Heart left ventricle (tissue), 13 donors: ENCODE measurements around the gene CCNB2.

ENCODE experiments used
- CTCF ChIP-seq, 12 donors: fragments of 200-600 bp; sonication (generic) in 4 of 12; IDR thresholded peaks; one replicate each; pipeline versions ENCODE4 v1.5.0 to v1.8.0; 2018 to 2022; ENCODE audit warnings: antibody characterized with exemption in 12 of 12, mild to moderate bottlenecking in 5 of 12
- POLR2A ChIP-seq, 2 donors: fragments of 450-650 bp; IDR thresholded peaks; one replicate each; pipeline ENCODE4 v1.6.1; 2017; ENCODE audit warnings: antibody characterized with exemption in 2 of 2, mild to moderate bottlenecking in 2 of 2, moderate library complexity in 2 of 2
- donor health status: ischemic (EF 13 %, LVEDD 7.1; RV severe dilation, severe dysfunction).
- donor health status: DM: no; HTN: yes; CAD: no.
- donor health status: DM: no; HTN: no; CAD: no.
- donor health status: ischemic (EF 25% LVEDD 6.9; RV normal size, moderate dysfunction).
- donor health status: ischemic (EF 25% LVEDD 5.7; RV mildly dilated, moderate dysfunction).
- donor health status: ischemic (EF 35%, LVEDD 5.7; RV mildly dilated, moderate dysfunction).
- donor health status: nonischemic (EF 11% LVEDD 7.7; RV severe dilation, severe dysfunction).
- donor health status: DM: yes; HTN: yes; CAD: no.
- donor health status: PGD.
- donor health status: ischemic (EF 29% LVEDD 5.4; RV normal size, mild dysfunction).
- donor health status: nonischemic (EF 23%, LVEDD 6.1; RV moderate dilation, normal function).

DNA sequence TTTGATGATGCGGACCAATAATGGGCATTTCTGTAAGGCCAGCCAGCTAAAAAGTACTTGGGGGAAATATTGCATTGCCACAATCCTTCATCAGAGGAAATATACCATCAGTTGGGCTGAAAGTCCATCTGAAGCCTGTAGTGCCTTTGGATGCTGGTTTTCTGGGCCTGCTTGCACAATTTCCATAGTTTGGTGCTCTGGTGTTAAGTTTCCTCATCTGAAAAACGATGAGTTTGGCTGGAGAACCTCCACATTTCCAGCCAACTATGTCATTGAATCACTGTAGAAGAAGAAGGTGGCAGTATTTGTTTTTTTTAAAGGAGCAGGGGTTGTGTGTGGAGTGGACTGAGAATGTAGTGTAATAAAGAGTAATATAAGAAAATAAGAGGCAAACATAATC is 10.1 kb downstream of the CCNB2 start:
- TF ChIP-seq CTCF (IDR thresholded peaks at IDR 0.05) (no peak), POLR2A (IDR thresholded peaks at IDR 0.05) (no peak)
